A673 (cell line): Measurements from ENCODE around the gene CEP164. TPM values are rescaled to one million over a fixed set of nuclear protein-coding genes. Genes with fewer than 3 reads are reported as not detected.

Experiments
- BruUV-seq: library from RNA; stranded (reverse); fragments of 400-500 nt; replicated peaks from 2 replicates; lab custom pipeline; 2021; lab: Mats Ljungman, UMichigan
- CTCF ChIA-PET: fragments of 300-600 bp; sonication (Branson Sonifier 250); formaldehyde crosslinking; loops from one replicate; lab custom pipeline; 2022; ENCODE audit warnings: antibody characterized with exemption; lab: Charles Lee
- POLR2A ChIA-PET: fragments of 300-600 bp; sonication (Branson Sonifier 250); formaldehyde crosslinking; loops from one replicate; lab custom pipeline; 2022; ENCODE audit warnings: antibody characterized with exemption; ENCODE audit not compliant: low non-redundant PET; lab: Charles Lee
- DNase-seq: peaks from one replicate; pipeline ENCODE4 v3.0.0-alpha.2; 2015; ENCODE audit warnings: low spot score
- H3K27ac ChIP-seq: fragments of 200-600 bp; sonication (generic); 2 replicates; pipeline ENCODE4 v1.5.1; 2016; ENCODE audit warnings: mixed run types, low read depth, mild to moderate bottlenecking, mixed read lengths, antibody characterized with exemption, low read length; ENCODE audit not compliant: poor library complexity, severe bottlenecking
- H3K27me3 ChIP-seq: fragments of 200-600 bp; sonication (generic); replicated peaks from 2 replicates; pipeline ENCODE4 v1.6.1; 2017; ENCODE audit warnings: mixed run types, low read depth, mild to moderate bottlenecking, mixed read lengths, antibody characterized with exemption, low read length; ENCODE audit not compliant: insufficient read depth, poor library complexity
- H3K36me3 ChIP-seq: fragments of 200-600 bp; sonication (generic); 2 replicates; pipeline ENCODE4 v1.6.1; 2016; ENCODE audit warnings: mixed run types, mild to moderate bottlenecking, mixed read lengths, antibody characterized with exemption, low read length; ENCODE audit not compliant: insufficient read depth, poor library complexity, severe bottlenecking
- H3K4me1 ChIP-seq: fragments of 200-600 bp; sonication (generic); 2 replicates; pipeline ENCODE4 v1.6.1; 2017; ENCODE audit warnings: mixed run types, mild to moderate bottlenecking, mixed read lengths, antibody characterized with exemption, low read length; ENCODE audit not compliant: insufficient read depth, poor library complexity, severe bottlenecking
- H3K4me3 ChIP-seq: fragments of 200-600 bp; sonication (generic); 2 replicates; pipeline ENCODE4 v1.5.1; 2016; ENCODE audit warnings: low read depth, mixed run types, mild to moderate bottlenecking, mixed read lengths, low read length; ENCODE audit not compliant: poor library complexity, severe bottlenecking
- H3K9me3 ChIP-seq: fragments of 200-600 bp; sonication (generic); 2 replicates; pipeline ENCODE4 v1.6.1; 2016; ENCODE audit warnings: mixed run types, low read depth, mild to moderate bottlenecking, mixed read lengths, antibody characterized with exemption, low read length; ENCODE audit not compliant: poor library complexity, severe bottlenecking
- CTCF ChIP-seq: fragments of 300-800, 200-600 bp; sonication (generic); conservative IDR thresholded peaks from 2 replicates; pipeline ENCODE4 v1.5.1; 2017; ENCODE audit warnings: low read depth, mild to moderate bottlenecking, antibody characterized with exemption, low read length, moderate library complexity, mixed read lengths
- EZH2 ChIP-seq: fragments of 200-600 bp; sonication (generic); IDR thresholded peaks from 2 replicates; pipeline ENCODE4 v1.6.1; 2017; ENCODE audit warnings: borderline replicate concordance, low read depth, mild to moderate bottlenecking, mixed read lengths, antibody characterized with exemption, low read length; ENCODE audit not compliant: poor library complexity, severe bottlenecking
- intact Hi-C: fragments of 100-400 bp; cut with micrococcal nuclease; formaldehyde crosslinking; loops from one replicate; pipeline ENCODE4 v1.10.0; 2022; ENCODE audit not compliant: unreplicated experiment
- total RNA-seq: library from RNA; stranded (reverse); gene quantifications from 2 replicates; pipeline ENCODE4 v1.2.3, GENCODE V29; 2021

The CEP164 gene
- total RNA-seq, 1 experiment from 2014 or later: 39.4 TPM

GRCh38 chr11:117444711-117445658 lies 117.3 kb downstream of the CEP164 start:
- no peak for TF ChIP-seq CTCF
- TF ChIP-seq EZH2: no peak
- no peaks in the 10 kb centered on the region for H3K4me1 ChIP-seq
- POLR2A ChIA-PET: interaction anchor here (0.6 kb wide), 1 partner anchor 571 kb away, joined by 4 read pairs; no protein-coding TSS in a partner anchor
- no peaks in the 10 kb centered on the region for H3K36me3 ChIP-seq
- intact Hi-C loops: loop anchor here (5.0 kb wide), 1 partner anchor 152 kb away; no protein-coding TSS in a partner anchor
- H3K9me3 ChIP-seq: no peaks in the 10 kb centered on the region
- BruUV-seq: no TSS peak
- no peak overlapping the region for H3K27ac ChIP-seq
- no peak overlapping the region for H3K4me3 ChIP-seq
- no peak for DNase-seq
- CTCF ChIA-PET: interaction anchor here (1.6 kb wide), 1 partner anchor 19 kb away, joined by 5 read pairs; no protein-coding TSS in a partner anchor
- H3K27me3 ChIP-seq: peaks cover 4% of the 10 kb centered on the region

DNA sequence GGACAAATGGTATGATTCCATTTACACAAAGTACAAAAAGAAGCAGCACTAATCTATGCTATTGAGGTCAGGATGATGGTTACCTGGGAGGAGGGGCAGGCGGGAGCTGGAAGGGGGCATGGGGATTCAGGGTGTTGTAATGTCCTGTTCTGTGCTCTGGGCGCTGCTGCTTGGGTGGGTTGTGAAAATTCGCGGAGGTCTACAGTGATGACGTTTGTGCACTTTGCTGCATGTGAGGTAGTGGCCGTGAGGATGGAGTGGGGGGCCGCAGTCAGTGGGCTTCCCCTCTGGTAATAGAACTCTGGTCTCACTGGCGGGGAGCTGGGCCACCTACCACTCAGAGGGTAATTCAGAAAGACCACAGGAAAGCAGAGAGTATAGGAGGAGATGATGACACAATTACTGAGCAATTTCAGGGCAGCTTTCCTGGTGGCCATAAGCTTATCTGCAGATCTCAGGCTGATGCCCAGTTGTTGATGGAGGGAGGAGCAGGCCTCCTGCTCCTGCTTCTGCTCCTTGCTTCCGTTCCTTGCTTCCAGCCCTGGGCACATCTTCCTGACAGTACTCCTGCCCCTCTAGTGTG lies 121.5 kb downstream of the CEP164 start:
- BruUV-seq: no TSS peak
- Histone ChIP-seq H3K27ac (no peak overlapping the region), H3K4me1 (no peaks in the 10 kb centered on the region), H3K27me3 (peaks cover 9% of the 10 kb centered on the region), H3K9me3 (no peaks in the 10 kb centered on the region), H3K36me3 (no peaks in the 10 kb centered on the region), H3K4me3 (no peak overlapping the region)
- CTCF ChIA-PET: no interaction called here
- POLR2A ChIA-PET: no interaction called here
- TF ChIP-seq EZH2: no peak
- no peak for TF ChIP-seq CTCF
- DNase-seq: no peak
- intact Hi-C loops: no loop called here

- no peaks in the 10 kb centered on the region for H3K36me3 ChIP-seq
- no peaks in the 10 kb centered on the region for H3K9me3 ChIP-seq
- no peak for DNase-seq
- no peak overlapping the region for H3K27ac ChIP-seq
- no peak overlapping the region for H3K4me3 ChIP-seq
- TF ChIP-seq CTCF (no peak), EZH2 (no peak)
- BruUV-seq: no TSS peak
- H3K4me1 ChIP-seq: no peaks in the 10 kb centered on the region
- CTCF ChIA-PET: no interaction called here
- peaks cover 9% of the 10 kb centered on the region for H3K27me3 ChIP-seq
- POLR2A ChIA-PET: no interaction called here
- intact Hi-C loops: no loop called here
These were observed 126.4 kb downstream of the CEP164 start for GRCh38 chr11:117453886-117454563.
